GM12892 (cell line): ENCODE results near the gene TPST2.

Source experiments
- POLR2A ChIP-seq: IDR thresholded peaks from 2 replicates; pipeline ENCODE4 v1.6.1; 2011; ENCODE audit warnings: low read depth, low read length, control low read depth
- POLR2AphosphoS5 ChIP-seq: IDR thresholded peaks from 2 replicates; pipeline ENCODE4 v1.6.1; 2011; ENCODE audit warnings: low read depth, low read length, control low read depth

DNA sequence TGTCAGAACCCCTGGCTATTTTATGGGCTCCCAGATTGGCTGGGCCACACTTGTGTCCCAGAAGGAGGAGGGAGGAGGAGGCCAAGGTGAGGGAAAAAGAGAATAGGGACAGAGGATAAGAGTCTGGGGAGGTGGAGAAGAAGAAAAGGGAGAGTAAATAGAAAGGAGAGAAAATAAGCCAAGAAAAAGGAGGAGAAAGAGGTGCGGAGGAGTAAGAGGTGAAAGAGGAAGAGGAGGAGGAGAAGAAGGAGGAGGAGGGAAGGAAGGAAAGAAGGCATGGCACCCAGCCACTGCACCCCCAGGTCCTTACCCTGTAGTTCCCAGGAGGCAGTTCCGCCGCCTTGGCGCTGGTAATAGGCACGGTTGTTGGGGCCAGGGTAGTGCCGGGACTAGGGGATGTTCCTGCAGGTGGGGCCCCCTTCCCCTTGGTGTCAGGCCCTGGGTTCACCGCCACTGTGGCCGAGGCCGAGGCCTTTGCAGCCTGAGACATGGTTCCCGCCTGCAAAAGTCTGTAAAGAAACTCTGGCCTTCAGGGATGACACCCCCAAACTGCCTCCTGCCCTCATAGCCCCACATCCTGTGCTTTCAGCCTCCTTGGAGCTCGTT is 26.0 kb upstream of the TPST2 start:
- TF ChIP-seq POLR2AphosphoS5 (no peak), POLR2A (no peak)
